Thyroid gland (tissue), 4 donors: ENCODE data around the gene ZNF678.

Source experiments
- POLR2A ChIP-seq, 2 donors: fragments of 450-650 bp; IDR thresholded peaks; one replicate each; pipeline ENCODE4 v1.6.1; 2017; ENCODE audit warnings: antibody characterized with exemption in 2 of 2, mild to moderate bottlenecking in 2 of 2, moderate library complexity in 1 of 2
- TF ChIP-seq, protein P1 (sequence below), 6 experiments: fragments of 200-600 bp in 3 of 6; fragments of 450-650 bp in 3 of 6; sonication (generic) in 3 of 6; IDR thresholded peaks; one replicate each; pipeline ENCODE4 v1.5.1; 2016 to 2019; ENCODE audit warnings: antibody characterized with exemption in 6 of 6, mild to moderate bottlenecking in 2 of 6, inconsistent platforms in 1 of 6, moderate library complexity in 1 of 6

DNA sequence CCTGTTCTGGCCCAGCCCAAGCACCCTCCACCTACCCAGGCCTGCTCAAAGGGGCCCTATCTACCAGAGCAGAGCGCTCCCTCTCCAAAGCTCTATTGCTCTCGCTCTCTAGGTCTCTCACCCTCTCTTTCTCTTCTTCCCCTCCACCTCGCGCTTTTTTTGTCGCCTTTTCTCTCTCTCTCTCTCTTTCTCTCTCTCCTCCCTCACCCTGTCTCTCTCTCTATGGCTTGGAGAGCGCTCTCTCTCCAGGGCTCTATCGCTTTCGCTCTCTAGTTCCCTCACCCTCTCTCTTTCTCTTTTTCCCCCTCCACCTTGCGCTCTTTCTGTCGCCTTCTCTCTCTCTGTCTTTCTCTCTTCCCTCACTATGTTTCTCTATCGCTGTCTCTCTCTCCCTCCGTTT lies 3.4 kb upstream of the ZNF678 start:
- TF ChIP-seq, protein P1, sequence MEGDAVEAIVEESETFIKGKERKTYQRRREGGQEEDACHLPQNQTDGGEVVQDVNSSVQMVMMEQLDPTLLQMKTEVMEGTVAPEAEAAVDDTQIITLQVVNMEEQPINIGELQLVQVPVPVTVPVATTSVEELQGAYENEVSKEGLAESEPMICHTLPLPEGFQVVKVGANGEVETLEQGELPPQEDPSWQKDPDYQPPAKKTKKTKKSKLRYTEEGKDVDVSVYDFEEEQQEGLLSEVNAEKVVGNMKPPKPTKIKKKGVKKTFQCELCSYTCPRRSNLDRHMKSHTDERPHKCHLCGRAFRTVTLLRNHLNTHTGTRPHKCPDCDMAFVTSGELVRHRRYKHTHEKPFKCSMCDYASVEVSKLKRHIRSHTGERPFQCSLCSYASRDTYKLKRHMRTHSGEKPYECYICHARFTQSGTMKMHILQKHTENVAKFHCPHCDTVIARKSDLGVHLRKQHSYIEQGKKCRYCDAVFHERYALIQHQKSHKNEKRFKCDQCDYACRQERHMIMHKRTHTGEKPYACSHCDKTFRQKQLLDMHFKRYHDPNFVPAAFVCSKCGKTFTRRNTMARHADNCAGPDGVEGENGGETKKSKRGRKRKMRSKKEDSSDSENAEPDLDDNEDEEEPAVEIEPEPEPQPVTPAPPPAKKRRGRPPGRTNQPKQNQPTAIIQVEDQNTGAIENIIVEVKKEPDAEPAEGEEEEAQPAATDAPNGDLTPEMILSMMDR (IDR thresholded peaks at IDR 0.05) = no peak
- TF ChIP-seq POLR2A (IDR thresholded peaks at IDR 0.05) = no peak
